Measurements from ENCODE around the gene WWOX. TPM values are rescaled to one million over a fixed set of nuclear protein-coding genes. Genes with fewer than 3 reads are reported as not detected.

The WWOX gene
- total RNA-seq, 2 experiments from 2014 or later: 19.1 to 23.7 TPM

GRCh38 chr16:79165506-79165905 lies 1066.1 kb downstream of the WWOX start:
- CTCF ChIA-PET: no interaction called here
- DNase-seq: no peak
- Mint-ChIP-seq H3K9me3 (peaks cover 11% of the 10 kb centered on the region), H3K36me3 (ENCODE audit: low read depth) (peaks cover 6% of the 10 kb centered on the region), H3K27me3 (no peaks in the 10 kb centered on the region), H3K4me1 (ENCODE audit: low read depth) (peaks cover 15% of the 10 kb centered on the region), H3K27ac (no peak overlapping the region), H3K4me3 (no peak overlapping the region)
- no peak for TF ChIP-seq CTCF (IDR thresholded peaks at IDR 0.05)
- POLR2A ChIA-PET: interaction anchor here (0.7 kb wide), 1 partner anchor 71 kb away, joined by 3 read pairs; no protein-coding TSS in a partner anchor
- intact Hi-C loops (cut with micrococcal nuclease): no loop called here
- ATAC-seq: no peak

GRCh38 chr16:79167893-79168292 lies 1068.4 kb downstream of the WWOX start:
- no peak for TF ChIP-seq CTCF (IDR thresholded peaks at IDR 0.05)
- H3K27me3 Mint-ChIP-seq: peaks cover 2% of the 10 kb centered on the region
- ChIA-PET CTCF (no interaction called here), POLR2A (no interaction called here)
- H3K4me1 Mint-ChIP-seq (ENCODE audit: low read depth): peaks cover 15% of the 10 kb centered on the region
- peaks cover 6% of the 10 kb centered on the region for H3K36me3 Mint-ChIP-seq (ENCODE audit: low read depth)
- intact Hi-C loops (cut with micrococcal nuclease): no loop called here
- DNase-seq (no peak), ATAC-seq (no peak)
- H3K27ac Mint-ChIP-seq: no peak overlapping the region
- H3K4me3 Mint-ChIP-seq: no peak overlapping the region
- H3K9me3 Mint-ChIP-seq: peaks cover 11% of the 10 kb centered on the region

GRCh38 chr16:79168321-79168720 lies 1068.9 kb downstream of the WWOX start:
- Mint-ChIP-seq H3K9me3 (peaks cover 11% of the 10 kb centered on the region), H3K4me3 (no peak overlapping the region), H3K27ac (no peak overlapping the region), H3K36me3 (ENCODE audit: low read depth) (peaks cover 6% of the 10 kb centered on the region), H3K4me1 (ENCODE audit: low read depth) (peaks cover 12% of the 10 kb centered on the region), H3K27me3 (peaks cover 2% of the 10 kb centered on the region)
- no peak for DNase-seq
- POLR2A ChIA-PET: no interaction called here
- intact Hi-C loops (cut with micrococcal nuclease): no loop called here
- CTCF ChIA-PET: no interaction called here
- ATAC-seq: no peak
- TF ChIP-seq CTCF (IDR thresholded peaks at IDR 0.05): no peak

- Mint-ChIP-seq H3K27me3 (peaks cover 2% of the 10 kb centered on the region), H3K9me3 (peaks cover 11% of the 10 kb centered on the region), H3K4me3 (no peak overlapping the region), H3K4me1 (ENCODE audit: low read depth) (peaks cover 10% of the 10 kb centered on the region), H3K27ac (no peak overlapping the region), H3K36me3 (ENCODE audit: low read depth) (peaks cover 6% of the 10 kb centered on the region)
- ATAC-seq: peak; percentile 34
- TF ChIP-seq CTCF (IDR thresholded peaks at IDR 0.05): no peak
- intact Hi-C loops (cut with micrococcal nuclease): no loop called here
- DNase-seq: peak; percentile 50
- CTCF ChIA-PET: no interaction called here
- POLR2A ChIA-PET: interaction anchor here (1.1 kb wide), 1 partner anchor 9 kb away, joined by 3 read pairs; no protein-coding TSS in a partner anchor
Measured at GRCh38 chr16:79169239-79169638, 1069.8 kb downstream of the WWOX start.

GRCh38 chr16:79170555-79171246 lies 1071.2 kb downstream of the WWOX start:
- Mint-ChIP-seq H3K4me3 (no peak overlapping the region), H3K27me3 (peaks cover 5% of the 10 kb centered on the region), H3K9me3 (peaks cover 12% of the 10 kb centered on the region), H3K4me1 (ENCODE audit: low read depth) (peaks cover 9% of the 10 kb centered on the region), H3K27ac (no peak overlapping the region), H3K36me3 (ENCODE audit: low read depth) (peaks cover 6% of the 10 kb centered on the region)
- ATAC-seq: no peak
- no peak for DNase-seq
- intact Hi-C loops (cut with micrococcal nuclease): no loop called here
- no peak for TF ChIP-seq CTCF (IDR thresholded peaks at IDR 0.05)
- POLR2A ChIA-PET: no interaction called here
- CTCF ChIA-PET: no interaction called here

All from activated CD8-positive, alpha-beta T cell treated with anti-CD3 and anti-CD28 coated beads for 36 hours (primary cell).